H1 (cell line): ENCODE measurements around the gene RIN3. TPM values are rescaled to one million over a fixed set of nuclear protein-coding genes. Genes with fewer than 3 reads are reported as not detected.
A peak's percentile ranks its signal among the peaks of the same experiment; 100 is the strongest.

Experiments used
- CTCF ChIA-PET: fragments of 300-600 bp; sonication (Branson Sonifier 250); formaldehyde crosslinking; loops from one replicate; lab custom pipeline; 2021; ENCODE audit not compliant: partially characterized antibody; lab: Charles Lee
- POLR2A ChIA-PET: fragments of 300-600 bp; sonication (Branson Sonifier 250); formaldehyde crosslinking; loops from one replicate; lab custom pipeline; 2021; ENCODE audit warnings: inconsistent platforms; ENCODE audit not compliant: partially characterized antibody; lab: Charles Lee
- DNase-seq, 2 experiments: peaks; one replicate each; pipeline versions ENCODE4 v3.0.0 to v3.0.0-alpha.2; 2010 to 2022; ENCODE audit warnings: low spot score in 2 of 2, low read depth in 1 of 2, mixed read lengths in 1 of 2
- FAIRE-seq: peaks from 2 replicates; lab custom pipeline; 2011; peaks lifted over from hg19 to GRCh38; lab: Jason Lieb, UNC
- H2AFZ ChIP-seq: 2 replicates; pipeline ENCODE4 v1.8.1; 2012; ENCODE audit warnings: low read length, inconsistent platforms
- H2AK5ac ChIP-seq: 2 replicates; pipeline ENCODE4 v1.6.1; 2013; ENCODE audit warnings: low read depth, low read length
- H2BK120ac ChIP-seq: replicated peaks from 2 replicates; pipeline ENCODE3; 2013; ENCODE audit warnings: low read depth, low read length, inconsistent platforms
- H2BK12ac ChIP-seq: 2 replicates; pipeline ENCODE4 v1.6.1; 2013; ENCODE audit warnings: low read depth, low read length
- H2BK15ac ChIP-seq: 2 replicates; pipeline ENCODE4 v1.6.1; 2013; ENCODE audit warnings: low read length
- H2BK20ac ChIP-seq: 2 replicates; pipeline ENCODE4 v1.6.1; 2013; ENCODE audit warnings: low read length
- H2BK5ac ChIP-seq: 2 replicates; pipeline ENCODE4 v1.6.1; 2013; ENCODE audit warnings: low read depth, low read length
- H3K14ac ChIP-seq: 2 replicates; pipeline ENCODE4 v1.6.1; 2013; ENCODE audit warnings: inconsistent platforms; ENCODE audit not compliant: insufficient read length
- H3K18ac ChIP-seq: 2 replicates; pipeline ENCODE4 v1.6.1; 2013; ENCODE audit warnings: low read length; ENCODE audit errors: extremely low read depth
- H3K23ac ChIP-seq: 2 replicates; pipeline ENCODE4 v1.6.1; 2013; ENCODE audit warnings: inconsistent platforms; ENCODE audit not compliant: insufficient read length
- H3K23me2 ChIP-seq: 2 replicates; pipeline ENCODE4 v1.6.1; 2013; ENCODE audit warnings: low read depth, low read length
- H3K27ac ChIP-seq: 2 replicates; pipeline ENCODE4 v1.6.1; 2011; ENCODE audit warnings: low read depth, low read length, inconsistent platforms
- H3K27me3 ChIP-seq, 4 experiments: replicated peaks in 1 of 4; 1 replicate in 1 of 4; 2 replicates in 3 of 4; pipeline versions ENCODE4 v1.6.1 to v1.8.1; 2011 to 2013; ENCODE audit warnings: low read length in 3 of 4, mild to moderate bottlenecking in 3 of 4, inconsistent platforms in 2 of 4, mixed read lengths in 2 of 4, moderate library complexity in 1 of 4; ENCODE audit not compliant: control insufficient read depth in 3 of 4, insufficient read depth in 3 of 4; ENCODE audit errors: extremely low read depth in 1 of 4
- H3K36me3 ChIP-seq, 4 experiments: 2 replicates each; pipeline versions ENCODE4 v1.6.1 to v1.8.1; 2011 to 2013; ENCODE audit warnings: mild to moderate bottlenecking in 4 of 4, low read length in 3 of 4, moderate library complexity in 2 of 4, control low read depth in 1 of 4, inconsistent platforms in 1 of 4; ENCODE audit not compliant: insufficient read depth in 4 of 4, control insufficient read depth in 2 of 4
- H3K4ac ChIP-seq: replicated peaks from 2 replicates; pipeline ENCODE3; 2013; ENCODE audit warnings: low read length, low read depth, mixed read lengths, inconsistent platforms; ENCODE audit not compliant: insufficient read length
- H3K4me1 ChIP-seq, 4 experiments: replicated peaks in 1 of 4; 1 replicate in 1 of 4; 2 replicates in 3 of 4; pipeline versions ENCODE4 v1.6.1 to v1.8.1; 2011 to 2013; ENCODE audit warnings: low read length in 3 of 4, inconsistent platforms in 2 of 4, mixed read lengths in 1 of 4; ENCODE audit not compliant: insufficient read depth in 4 of 4, control insufficient read depth in 3 of 4
- H3K4me2 ChIP-seq, 2 experiments: 2 replicates each; pipeline versions ENCODE4 v1.6.1 to v1.8.1; 2011 to 2013; ENCODE audit warnings: low read depth in 2 of 2, low read length in 2 of 2, control low read depth in 1 of 2, inconsistent platforms in 1 of 2, mild to moderate bottlenecking in 1 of 2; ENCODE audit not compliant: insufficient read depth in 1 of 2
- H3K4me3 ChIP-seq, 4 experiments: fragments of 200-600, 300-600 bp in 1 of 4; sonication (generic), shearing (Covaris generic), sonication (Bioruptor Twin) in 1 of 4; 2 replicates each; pipeline versions ENCODE4 v1.5.1 to v1.8.1; 2011 to 2016; ENCODE audit warnings: low read length in 4 of 4, low read depth in 3 of 4, control low read depth in 2 of 4, inconsistent platforms in 2 of 4, mild to moderate bottlenecking in 2 of 4, mixed read lengths in 1 of 4, moderate library complexity in 1 of 4; ENCODE audit not compliant: insufficient read depth in 2 of 4; ENCODE audit errors: extremely low read depth in 1 of 4
- H3K56ac ChIP-seq: replicated peaks from 2 replicates; pipeline ENCODE3; 2013; ENCODE audit warnings: low read depth, mild to moderate bottlenecking, mixed read lengths, low read length, inconsistent platforms; ENCODE audit not compliant: insufficient read length
- H3K79me1 ChIP-seq: 2 replicates; pipeline ENCODE4 v1.6.1; 2013; ENCODE audit warnings: low read depth, low read length, control low read depth
- H3K79me2 ChIP-seq, 2 experiments: 2 replicates each; pipeline versions ENCODE4 v1.6.1 to v1.8.1; 2012 to 2013; ENCODE audit warnings: low read length in 2 of 2, mild to moderate bottlenecking in 2 of 2, inconsistent platforms in 1 of 2; ENCODE audit not compliant: insufficient read depth in 2 of 2, control insufficient read depth in 1 of 2
- H3K9ac ChIP-seq, 4 experiments: replicated peaks in 1 of 4; 1 replicate in 1 of 4; 2 replicates in 3 of 4; pipeline versions ENCODE4 v1.6.1 to v1.8.1; 2011 to 2013; ENCODE audit warnings: low read depth in 3 of 4, low read length in 3 of 4, control low read depth in 2 of 4, mild to moderate bottlenecking in 2 of 4, moderate library complexity in 2 of 4, inconsistent platforms in 1 of 4; ENCODE audit errors: extremely low read depth in 1 of 4
- H3K9me3 ChIP-seq, 2 experiments: 2 replicates each; pipeline versions ENCODE4 v1.6.1 to v1.8.1; 2012 to 2013; ENCODE audit warnings: mild to moderate bottlenecking in 2 of 2, moderate library complexity in 2 of 2, control low read depth in 1 of 2, inconsistent platforms in 1 of 2, low read depth in 1 of 2, low read length in 1 of 2, mixed read lengths in 1 of 2; ENCODE audit not compliant: insufficient read depth in 2 of 2
- H4K20me1 ChIP-seq, 2 experiments: replicated peaks in 1 of 2; 2 replicates each; pipeline versions ENCODE3 to v1.8.1; 2011 to 2013; ENCODE audit warnings: inconsistent platforms in 2 of 2, low read length in 2 of 2, mild to moderate bottlenecking in 1 of 2; ENCODE audit not compliant: insufficient read depth in 2 of 2, control insufficient read depth in 1 of 2
- H4K5ac ChIP-seq: 2 replicates; pipeline ENCODE4 v1.6.1; 2013; ENCODE audit warnings: low read length, low read depth, mixed read lengths, inconsistent platforms; ENCODE audit not compliant: insufficient read length
- H4K8ac ChIP-seq: 2 replicates; pipeline ENCODE4 v1.8.0; 2013; ENCODE audit warnings: mild to moderate bottlenecking, moderate library complexity, low read length, inconsistent platforms; ENCODE audit not compliant: insufficient read depth; ENCODE audit errors: extremely low read depth
- H4K91ac ChIP-seq: replicated peaks from 2 replicates; pipeline ENCODE3; 2013; ENCODE audit warnings: low read length, mixed read lengths, inconsistent platforms; ENCODE audit not compliant: insufficient read length
- BCL11A ChIP-seq, 2 experiments: IDR thresholded peaks; one replicate each; pipeline ENCODE4 v1.6.1; 2011; ENCODE audit warnings: low read depth in 2 of 2, low read length in 2 of 2, mild to moderate bottlenecking in 2 of 2
- EZH2 ChIP-seq: fragments of 200-600 bp; sonication (generic); IDR thresholded peaks from 2 replicates; pipeline ENCODE4 v1.7.1; 2012; ENCODE audit warnings: low read depth, mild to moderate bottlenecking, moderate library complexity, low read length, inconsistent platforms; ENCODE audit not compliant: severe bottlenecking
- RBBP5 ChIP-seq: IDR thresholded peaks from 2 replicates; pipeline ENCODE4 v1.7.1; 2012; ENCODE audit warnings: low read depth, mild to moderate bottlenecking, inconsistent platforms, low read length, moderate library complexity, borderline replicate concordance
- RXRA ChIP-seq: IDR thresholded peaks from 2 replicates; pipeline ENCODE4 v1.6.1; 2011; ENCODE audit warnings: low read depth, mild to moderate bottlenecking, low read length, moderate library complexity; ENCODE audit not compliant: insufficient read depth
- TCF12 ChIP-seq: IDR thresholded peaks from 2 replicates; pipeline ENCODE4 v1.6.1; 2011; ENCODE audit warnings: low read depth, mild to moderate bottlenecking, low read length
- ZNF274 ChIP-seq: IDR thresholded peaks from 2 replicates; pipeline ENCODE4 v1.7.0; 2012; ENCODE audit warnings: low read length, borderline replicate concordance; ENCODE audit errors: extremely low read depth
- WGBS, 2 experiments: shearing (Covaris generic) in 1 of 2; methylation state at CpG; one replicate each; pipeline versions ENCODE4 v1.1.6 to v1.1.7; 2013 to 2015; ENCODE audit warnings: low lambda C conversion rate in 2 of 2, mixed read lengths in 2 of 2, inconsistent platforms in 1 of 2, low coverage in 1 of 2, missing lambda C conversion rate in 1 of 2; ENCODE audit not compliant: insufficient replicate concordance in 2 of 2, insufficient coverage in 1 of 2, insufficient read length in 1 of 2; ENCODE audit errors: extremely low coverage in 1 of 2, missing lambda C conversion rate in 1 of 2; 5-methylcytosine and 5-hydroxymethylcytosine counted together
- polyA plus RNA-seq, 7 experiments: library from polyadenylated mRNA; depleted of rRNA in 3 of 7; stranded (reverse) in 5 of 7; unstranded in 2 of 7; fragments of >200 nt in 5 of 7; fragments of 200-250 nt in 2 of 7; gene quantifications; 1 replicate in 5 of 7; 2 replicates in 1 of 7; 4 replicates in 1 of 7; pipeline versions ENCODE4 v1.2.1 to v1.2.3, GENCODE V29; 2011 to 2013; ENCODE audit warnings: missing spikeins in 2 of 7, mixed read lengths in 2 of 7
- total RNA-seq: library from RNA; stranded (reverse); fragmentation: NEBNext Ultra II Directional; extraction: Animal tissue kit (Norgen Biotek cat#: 25700); gene quantifications from 2 replicates; pipeline ENCODE4 v1.2.1, GENCODE V29; 2021

Gene RIN3
- total and polyA plus RNA-seq, 2 of the 8 experiments (the other 6 are each of a cell fraction or from before 2014, with no cell fraction given), result 0.59 to 1.5 TPM

DNA sequence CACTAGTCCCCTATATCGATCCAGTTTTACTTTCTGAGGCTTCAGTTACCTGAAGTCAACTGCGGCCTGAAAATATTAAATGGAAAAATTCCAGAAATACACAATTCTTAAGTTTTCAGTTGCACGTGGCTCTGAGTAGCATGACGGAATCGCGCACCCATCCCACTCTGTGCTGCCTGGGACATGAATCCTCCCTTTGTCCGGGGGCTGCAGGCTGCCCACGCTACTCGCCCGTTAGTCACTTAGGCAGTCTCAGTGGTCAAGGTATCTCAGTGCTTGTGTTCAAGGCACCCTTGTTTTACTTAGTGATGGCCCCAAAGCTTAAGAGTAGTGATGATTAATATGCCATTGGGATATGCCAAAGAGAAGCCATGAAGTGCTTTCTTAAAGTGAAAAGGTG, 188.2 kb downstream of the RIN3 start:
- no peak for DNase-seq
- Histone ChIP-seq H3K56ac (no peak overlapping the region), H2BK120ac (no peak overlapping the region), H4K91ac (no peak overlapping the region), H2BK12ac (no peak overlapping the region), H3K9me3 (no peaks in the 10 kb centered on the region), H2BK20ac (no peak overlapping the region), H3K27ac (no peak overlapping the region), H2BK5ac (no peak overlapping the region), H3K14ac (no peak overlapping the region), H3K4ac (no peak overlapping the region), H3K23ac (no peak overlapping the region), H3K36me3 (peaks cover 0 to 8% (median 1%) of the 10 kb centered on the region in 4 experiments; a peak in 4 of 8 replicates)
- no peak for TF ChIP-seq RBBP5
- no peak for TF ChIP-seq ZNF274
- TF ChIP-seq TCF12, result no peak
- TF ChIP-seq EZH2, result no peak
- TF ChIP-seq RXRA, result no peak
- TF ChIP-seq BCL11A (IDR thresholded peaks at IDR 0.05; ENCODE audit: low read depth in 2 of 2, low read length in 2 of 2), result no peak
- TF ChIP-seq, all 59 proteins: peak for 0
- no peak overlapping the region for H2BK15ac ChIP-seq
- H2AFZ ChIP-seq, result no peak overlapping the region
- H3K4me2 ChIP-seq, result no peak overlapping the region
- H3K79me2 ChIP-seq, result no peaks in the 10 kb centered on the region
- H4K8ac ChIP-seq, result 0 out of 2 replicates have a peak overlapping the region, but pooled peaks have one; percentile 21
- H3K4me1 ChIP-seq, result no peaks in the 10 kb centered on the region
- H4K5ac ChIP-seq, result no peak overlapping the region
- H3K18ac ChIP-seq, result no peak overlapping the region
- H2AK5ac ChIP-seq, result no peak overlapping the region
- ChIA-PET POLR2A (interaction anchor here (0.6 kb wide), 1 partner anchor 799 kb away, joined by 5 read pairs; no protein-coding TSS in a partner anchor), CTCF (interaction anchor here (2.4 kb wide), 1 partner anchor 15 kb away, joined by 7 read pairs; no protein-coding TSS in a partner anchor)
- H4K20me1 ChIP-seq, result no peaks in the 10 kb centered on the region
- H3K79me1 ChIP-seq, result no peaks in the 10 kb centered on the region
- no peak for FAIRE-seq
- no peaks in the 10 kb centered on the region for H3K27me3 ChIP-seq
- WGBS, 2 experiments, result 92% methylated on average over 10 of the region's 10 CpGs; no CpG with 5 or more reads in 1 of the 2 experiments
- H3K23me2 ChIP-seq, result no peaks in the 10 kb centered on the region
- no peak overlapping the region for H3K9ac ChIP-seq
- H3K4me3 ChIP-seq, result no peak overlapping the region
